IMR-90 (cell line): ENCODE measurements around the gene TOMM22. TPM values are rescaled to one million over a fixed set of nuclear protein-coding genes. Genes with fewer than 3 reads are reported as not detected.

Experiments used
- ATAC-seq: fragments of 200-7000 bp; cut with Tn5 transposase; 2 replicates; pipeline ENCODE4 v1.9.1; 2020; ENCODE audit warnings: low read depth, mild to moderate bottlenecking, moderate library complexity
- BruUV-seq: library from RNA; stranded (reverse); fragments of 400-500 nt; replicated peaks from 2 replicates; lab custom pipeline; 2021; lab: Mats Ljungman, UMichigan
- CTCF ChIA-PET: fragments of 300-600 bp; formaldehyde crosslinking; extraction: SDS; loops from one replicate; lab custom pipeline; 2021; ENCODE audit warnings: antibody characterized with exemption; lab: Yijun Ruan, JAX
- POLR2A ChIA-PET: fragments of 300-600 bp; sonication (Branson Sonifier 250); formaldehyde crosslinking; loops from one replicate; lab custom pipeline; 2022; ENCODE audit warnings: antibody characterized with exemption; ENCODE audit not compliant: unreplicated experiment; lab: Charles Lee
- DNase-seq: peaks from one replicate; pipeline ENCODE4 v3.0.0; 2013
- H2AFZ ChIP-seq: replicated peaks from 2 replicates; pipeline ENCODE3; 2013; ENCODE audit warnings: low read length, mild to moderate bottlenecking; ENCODE audit not compliant: poor library complexity
- H2AK5ac ChIP-seq: 2 replicates; pipeline ENCODE4 v1.6.1; 2013; ENCODE audit warnings: low read depth, low read length, inconsistent platforms
- H2AK9ac ChIP-seq: replicated peaks from 2 replicates; pipeline ENCODE3; 2013; ENCODE audit warnings: mild to moderate bottlenecking, low read depth, low read length, moderate library complexity; ENCODE audit not compliant: poor library complexity
- H2BK120ac ChIP-seq: 2 replicates; pipeline ENCODE4 v1.6.1; 2013; ENCODE audit warnings: low read depth, low read length, inconsistent platforms
- H2BK15ac ChIP-seq: 3 replicates; pipeline ENCODE4 v1.6.1; 2013; ENCODE audit warnings: low read depth, low read length, inconsistent platforms
- H2BK20ac ChIP-seq: 2 replicates; pipeline ENCODE4 v1.6.1; 2013; ENCODE audit warnings: low read depth, mild to moderate bottlenecking, inconsistent platforms, low read length, moderate library complexity
- H2BK5ac ChIP-seq: 2 replicates; pipeline ENCODE4 v1.6.1; 2013; ENCODE audit warnings: mild to moderate bottlenecking, low read depth, low read length, inconsistent platforms; ENCODE audit not compliant: poor library complexity, severe bottlenecking
- H3K14ac ChIP-seq: replicated peaks from 2 replicates; pipeline ENCODE4 v1.6.1; 2013; ENCODE audit warnings: low read depth, low read length, inconsistent platforms
- H3K18ac ChIP-seq: 2 replicates; pipeline ENCODE4 v1.6.1; 2013; ENCODE audit warnings: low read depth, low read length, control low read depth
- H3K23ac ChIP-seq: 2 replicates; pipeline ENCODE4 v1.6.1; 2013; ENCODE audit warnings: low read depth, low read length, inconsistent platforms
- H3K27ac ChIP-seq: 2 replicates; pipeline ENCODE4 v1.5.1; 2013; ENCODE audit warnings: mild to moderate bottlenecking, control low read depth, low read length; ENCODE audit not compliant: insufficient read depth
- H3K27me3 ChIP-seq: 2 replicates; pipeline ENCODE4 v1.6.1; 2013; ENCODE audit warnings: low read length; ENCODE audit not compliant: control insufficient read depth, insufficient read depth
- H3K36me3 ChIP-seq: 2 replicates; pipeline ENCODE4 v1.6.1; 2013; ENCODE audit warnings: low read length, mixed read lengths; ENCODE audit not compliant: control insufficient read depth, insufficient read depth
- H3K4ac ChIP-seq: 2 replicates; pipeline ENCODE4 v1.6.1; 2013; ENCODE audit warnings: low read depth, low read length, inconsistent platforms
- H3K4me1 ChIP-seq: 2 replicates; pipeline ENCODE4 v1.6.1; 2013; ENCODE audit warnings: low read length, mixed read lengths; ENCODE audit not compliant: control insufficient read depth, insufficient read depth
- H3K4me2 ChIP-seq: 2 replicates; pipeline ENCODE4 v1.6.1; 2013; ENCODE audit warnings: low read depth, mild to moderate bottlenecking, control low read depth, low read length, moderate library complexity
- H3K4me3 ChIP-seq: 2 replicates; pipeline ENCODE4 v1.5.1; 2013; ENCODE audit warnings: low read depth, mild to moderate bottlenecking, control low read depth, low read length, moderate library complexity; ENCODE audit not compliant: insufficient read depth
- H3K56ac ChIP-seq: 2 replicates; pipeline ENCODE4 v1.6.1; 2013; ENCODE audit warnings: low read length, inconsistent platforms; ENCODE audit not compliant: insufficient read depth; ENCODE audit errors: extremely low read depth
- H3K79me1 ChIP-seq, 2 experiments: 2 replicates each; pipeline ENCODE4 v1.6.1; 2013; ENCODE audit warnings: low read length in 2 of 2, inconsistent platforms in 1 of 2, low read depth in 1 of 2
- H3K9ac ChIP-seq: 2 replicates; pipeline ENCODE4 v1.6.1; 2013; ENCODE audit warnings: low read depth, low read length, control low read depth
- H3K9me1 ChIP-seq: 2 replicates; pipeline ENCODE4 v1.6.1; 2013; ENCODE audit warnings: low read length, inconsistent platforms; ENCODE audit not compliant: insufficient read depth
- H3K9me3 ChIP-seq: 2 replicates; pipeline ENCODE4 v1.6.1; 2013; ENCODE audit warnings: low read length; ENCODE audit not compliant: control insufficient read depth, insufficient read depth
- H4K20me1 ChIP-seq: 2 replicates; pipeline ENCODE4 v1.6.1; 2013; ENCODE audit warnings: low read length, inconsistent platforms; ENCODE audit not compliant: insufficient read depth
- H4K5ac ChIP-seq: 2 replicates; pipeline ENCODE4 v1.6.1; 2013; ENCODE audit warnings: mild to moderate bottlenecking, low read depth, low read length, control low read depth
- H4K8ac ChIP-seq, 2 experiments: 2 replicates each; pipeline ENCODE4 v1.6.1; 2013; ENCODE audit warnings: low read depth in 2 of 2, low read length in 2 of 2, control low read depth in 1 of 2, inconsistent platforms in 1 of 2
- H4K91ac ChIP-seq: 2 replicates; pipeline ENCODE4 v1.6.1; 2013; ENCODE audit warnings: low read depth, low read length, inconsistent platforms; ENCODE audit not compliant: insufficient read depth
- MXI1 ChIP-seq: IDR thresholded peaks from 2 replicates; pipeline ENCODE4 v1.6.1; 2012; ENCODE audit warnings: low read depth, mild to moderate bottlenecking, low read length, moderate library complexity, borderline replicate concordance
- POLR2A ChIP-seq: IDR thresholded peaks from 2 replicates; pipeline ENCODE4 v1.6.1; 2012; ENCODE audit warnings: mild to moderate bottlenecking, low read depth, low read length
- USF2 ChIP-seq: fragments of 150-350 bp; IDR thresholded peaks from 2 replicates; pipeline ENCODE4 v1.6.1; 2017; ENCODE audit warnings: mild to moderate bottlenecking, antibody characterized with exemption, low read length, low read depth
- WGBS, 2 experiments: methylation state at CpG; one replicate each; pipeline versions ENCODE4 v1.1.5 to v1.1.7; 2013; ENCODE audit warnings: missing lambda C conversion rate in 2 of 2; ENCODE audit not compliant: insufficient read length in 1 of 2; ENCODE audit errors: extremely low coverage in 2 of 2; 5-methylcytosine and 5-hydroxymethylcytosine counted together
- dilution Hi-C: fragments of 300-500 bp; cut with HindIII; formaldehyde crosslinking; loops from one replicate; pipeline ENCODE4 v1.14.3; 2018; ENCODE audit warnings: low sequenced_read_pairs; ENCODE audit not compliant: unreplicated experiment
- in situ Hi-C: fragments of 300-500 bp; cut with MboI; formaldehyde crosslinking; loops from 3 replicates; pipeline ENCODE4 v1.14.3; 2019; ENCODE audit warnings: low sequenced_read_pairs, inconsistent platforms, mixed read lengths
- intact Hi-C: fragments of 100-400 bp; cut with micrococcal nuclease; formaldehyde crosslinking; loops from 2 replicates; pipeline ENCODE4 v1.10.0; 2022
- polyA plus RNA-seq, 3 experiments: library from polyadenylated mRNA; depleted of rRNA; stranded (reverse); fragments of >200 nt; gene quantifications; 2 replicates each; pipeline ENCODE4 v1.2.3, GENCODE V29; 2012; ENCODE audit warnings: low replicate concordance in 1 of 3
- total RNA-seq: library from RNA; depleted of rRNA; stranded (reverse); fragments of >200 nt; gene quantifications from 2 replicates; pipeline ENCODE4 v1.2.3, GENCODE V29; 2012

TOMM22 gene
- total and polyA plus RNA-seq, 2 of the 4 experiments (the other 2 are of a cell fraction): 38.7 to 78.0 TPM

- TF ChIP-seq POLR2A: peak; percentile 74
Measured at GRCh38 chr22:38656256-38657044, 25.3 kb upstream of the TOMM22 start, which contains the start of the genes CBY1 and FAM227A (continued).

- CTCF ChIA-PET: no interaction called here
- no peak for ATAC-seq
Measured at GRCh38 chr22:38657045-38657909, 24.5 kb upstream of the TOMM22 start.

More at GRCh38 chr22:38657045-38657909, 24.5 kb upstream of the TOMM22 start:
- TF ChIP-seq MXI1: peak; percentile 38; the same call in 1 of the 2 replicates
- TF ChIP-seq USF2: no peak
- no peak for DNase-seq
- dilution Hi-C loops (no loop called here), in situ Hi-C loops (no loop called here), intact Hi-C loops (no loop called here)
- no peak overlapping the region; the same call in 1 of the 2 replicates for H3K27ac ChIP-seq
- H2AK5ac ChIP-seq: peak overlapping the region; percentile 20; the same call in 1 of the 2 replicates
- no peak overlapping the region for H2BK5ac ChIP-seq
- H4K91ac ChIP-seq: no peak overlapping the region
- no peaks in the 10 kb centered on the region for H3K36me3 ChIP-seq
- peaks cover 7% of the 10 kb centered on the region for H3K4me1 ChIP-seq
- peak overlapping the region; percentile 22 for H2AK9ac ChIP-seq
- BruUV-seq: no TSS peak
- peak overlapping the region; percentile 16; the same call in 1 of the 2 replicates for H3K23ac ChIP-seq
- peak overlapping the region; percentile 87 for H3K4me2 ChIP-seq
- no peak overlapping the region for H2BK120ac ChIP-seq
- no peak overlapping the region for H4K5ac ChIP-seq
- H2BK20ac ChIP-seq: no peak overlapping the region
- no peaks in the 10 kb centered on the region for H3K27me3 ChIP-seq
- peak overlapping the region; percentile 69; the same call in 1 of the 2 replicates for H3K14ac ChIP-seq
- no peak overlapping the region for H3K56ac ChIP-seq
- 17% methylated on average over 1 of the region's 16 CpGs; no CpG with 5 or more reads in 1 of the 2 experiments for WGBS, 2 experiments
- H4K8ac ChIP-seq: peak overlapping the region; percentile 83 to 100; a peak in 2 of 4 replicates
- POLR2A ChIA-PET: no interaction called here
- H3K4me3 ChIP-seq: peak overlapping the region; percentile 73
- peaks cover 10% of the 10 kb centered on the region; the same call in 1 of the 2 replicates for H3K9me1 ChIP-seq
- H3K9me3 ChIP-seq: no peaks in the 10 kb centered on the region
- H3K9ac ChIP-seq: peak overlapping the region; percentile 98
- H3K4ac ChIP-seq: no peak overlapping the region
- no peak overlapping the region for H2BK15ac ChIP-seq
- H2AFZ ChIP-seq: peak overlapping the region; percentile 99
- H3K18ac ChIP-seq: no peak overlapping the region
- no peaks in the 10 kb centered on the region; the same call in 1 of the 2 replicates for H4K20me1 ChIP-seq
- H3K79me1 ChIP-seq: peaks cover 11 to 24% of the 10 kb centered on the region in 2 experiments
